ENCODE results near the gene CEP68. TPM values are rescaled to one million over a fixed set of nuclear protein-coding genes. Genes with fewer than 3 reads are reported as not detected.

The CEP68 gene
- total and polyA plus RNA-seq, 11 donors = 6.5 to 26.8 (median 16.4) TPM

DNA sequence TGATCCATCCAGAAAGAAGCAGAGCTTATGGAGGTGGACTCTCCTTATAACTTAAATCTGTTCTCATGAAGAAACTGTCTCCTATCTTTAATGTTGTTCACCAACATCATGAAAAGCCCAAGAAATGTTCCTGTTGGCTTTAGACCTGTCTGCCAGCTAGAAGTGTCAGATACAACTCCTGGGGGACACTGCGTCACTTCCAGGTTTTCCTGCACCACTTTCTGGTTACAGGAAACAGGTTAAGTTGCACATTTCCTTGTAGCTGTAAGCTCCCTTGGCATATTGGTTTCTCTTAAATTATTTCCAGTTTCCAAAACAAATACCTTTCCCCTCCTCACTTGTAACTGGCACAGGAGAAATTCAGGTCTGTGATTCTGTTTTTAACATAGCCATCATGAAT lies 2.9 kb downstream of the CEP68 start:
- Histone ChIP-seq H3K27me3 (no peaks in the 10 kb centered on the region), H3K36me3 (no peaks in the 10 kb centered on the region), H3K4me1 (peaks cover 4 to 80% (median 67%) of the 10 kb centered on the region in 12 donors), H3K9me3 (no peaks in the 10 kb centered on the region), H3K27ac (peak overlapping the region in 11 of 12 donors; percentile 1 to 93 (median 51)), H3K4me3 (no peak overlapping the region)
- 48 to 73% (median 60%) methylated on average over 1 of the region's 1 CpG for WGBS, 4 donors
- DNase-seq = peak in 2 of 5 donors; percentile 58 to 66
- no peak for ATAC-seq
- intact Hi-C loops (cut with DNase I) = loop anchor here in 4 of 10 donors (2.0 to 5.0 kb wide), 5 partner anchors 16 to 168 kb away; partner anchors contain the start of genes RAB1A (in 2 of the 4) and ACTR2 (in 1 of the 4)
- TF ChIP-seq CTCF (IDR thresholded peaks at IDR 0.05) (no peak), POLR2A (IDR thresholded peaks at IDR 0.05) (no peak)

GRCh38 chr2:65061146-65061909 lies 5.1 kb downstream of the CEP68 start:
- no peaks in the 10 kb centered on the region for H3K36me3 ChIP-seq
- intact Hi-C loops (cut with DNase I) = loop anchor here in 7 of 10 donors (5.0 to 10.0 kb wide), 6 partner anchors 103 to 513 kb away; partner anchors contain the start of genes ACTR2 (in 1 of the 7) and SPRED2 (in 1 of the 7)
- ATAC-seq = no peak
- H3K9me3 ChIP-seq = no peaks in the 10 kb centered on the region
- TF ChIP-seq POLR2A (IDR thresholded peaks at IDR 0.05) = no peak
- TF ChIP-seq CTCF (IDR thresholded peaks at IDR 0.05) = no peak
- H3K4me3 ChIP-seq = no peak overlapping the region
- WGBS, 4 donors = 65 to 79% (median 74%) methylated on average over 7 of the region's 7 CpGs
- H3K4me1 ChIP-seq = peaks cover 4 to 94% (median 78%) of the 10 kb centered on the region in 12 donors
- H3K27me3 ChIP-seq = no peaks in the 10 kb centered on the region
- DNase-seq = no peak
- H3K27ac ChIP-seq = peak overlapping the region in 2 of 12 donors; percentile 2 to 11

DNA sequence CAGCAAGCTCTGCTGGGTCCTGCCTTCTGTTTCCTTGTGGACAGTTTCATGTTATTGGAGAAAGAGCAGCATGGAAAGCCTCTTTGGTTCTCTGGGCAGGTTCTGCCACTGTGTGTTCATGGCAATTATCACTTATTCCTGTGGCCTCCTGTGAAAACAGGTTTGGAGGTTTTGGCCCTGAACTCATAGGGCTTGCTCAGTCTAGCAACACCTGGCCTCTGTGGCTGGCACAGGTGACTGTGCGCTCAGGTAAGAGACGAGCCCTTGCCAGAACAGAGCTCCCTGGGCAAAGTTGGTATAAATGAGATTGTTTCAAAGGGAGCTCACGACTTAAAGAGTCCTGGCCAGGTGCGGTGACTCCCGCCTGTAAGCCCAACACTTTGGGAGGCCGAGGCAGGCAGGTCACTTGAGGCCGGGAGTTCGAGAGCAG lies 5.7 kb downstream of the CEP68 start:
- no peak overlapping the region for H3K4me3 ChIP-seq

More for the DNA sequence above, 5.7 kb downstream of the CEP68 start:
- intact Hi-C loops (cut with DNase I) = loop anchor here in 7 of 10 donors (5.0 to 10.0 kb wide), 6 partner anchors 103 to 513 kb away; partner anchors contain the start of genes ACTR2 (in 1 of the 7) and SPRED2 (in 1 of the 7)
- Histone ChIP-seq H3K27ac (peak overlapping the region in 1 of 12 donors; percentile 2), H3K4me1 (peaks cover 4 to 99% (median 79%) of the 10 kb centered on the region in 12 donors), H3K36me3 (no peaks in the 10 kb centered on the region), H3K27me3 (no peaks in the 10 kb centered on the region), H3K9me3 (no peaks in the 10 kb centered on the region)
- no peak for ATAC-seq
- no peak for TF ChIP-seq POLR2A (IDR thresholded peaks at IDR 0.05)
- TF ChIP-seq CTCF (IDR thresholded peaks at IDR 0.05) = no peak
- 95 to 97% (median 95%) methylated on average over 5 to 8 of the region's 8 CpGs for WGBS, 4 donors
- DNase-seq = no peak

Data from heart left ventricle (tissue), 16 donors.